Lung microvascular endothelial cell (primary cell): ENCODE data around the gene CENPC. TPM values are rescaled to one million over a fixed set of nuclear protein-coding genes. Genes with fewer than 3 reads are reported as not detected.

Source experiments
- total RNA-seq: library from RNA; depleted of rRNA; stranded (reverse); fragments of >200 nt; gene quantifications from 2 replicates; pipeline ENCODE4 v1.2.1, GENCODE V29; 2014

The CENPC gene
- total RNA-seq, 1 donor from 2014 or later: 11.3 TPM

Other genes starting within 250 kb of the CENPC start
- gene STAP1, start 13.2 kb upstream of the CENPC start, total RNA-seq: not detected in 2 replicates
- gene UBA6, start 155.7 kb upstream of the CENPC start, total RNA-seq: 56.9 and 67.5 TPM in 2 replicates
- gene GNRHR, start 208.9 kb upstream of the CENPC start, total RNA-seq: not detected in 2 replicates